Neutrophil (primary cell): ENCODE results near the gene FGGY.

ENCODE experiments used
- H3K27ac ChIP-seq: fragments of 200-600 bp; sonication (generic); 2 replicates; pipeline ENCODE4 v1.5.1; 2016; ENCODE audit warnings: mild to moderate bottlenecking, moderate library complexity
- H3K27me3 ChIP-seq: fragments of 200-600 bp; sonication (generic); 2 replicates; pipeline ENCODE4 v1.6.0; 2016; ENCODE audit warnings: mild to moderate bottlenecking
- H3K36me3 ChIP-seq: fragments of 200-600 bp; sonication (generic); 2 replicates; pipeline ENCODE4 v1.5.1; 2017
- H3K4me1 ChIP-seq, 2 experiments: fragments of 200-600 bp in 1 of 2; sonication (generic) in 1 of 2; 1 replicate in 1 of 2; 2 replicates in 1 of 2; pipeline versions ENCODE4 v1.5.1 to v1.6.1; 2013 to 2016; ENCODE audit warnings: low read depth in 1 of 2, low read length in 1 of 2, mild to moderate bottlenecking in 1 of 2, moderate library complexity in 1 of 2; ENCODE audit not compliant: control insufficient read depth in 1 of 2, insufficient read depth in 1 of 2
- H3K4me3 ChIP-seq, 2 experiments: fragments of 200-600 bp in 1 of 2; sonication (generic) in 1 of 2; 1 replicate in 1 of 2; 2 replicates in 1 of 2; pipeline ENCODE4 v1.5.1; 2013 to 2016; ENCODE audit warnings: low read depth in 1 of 2, low read length in 1 of 2, mild to moderate bottlenecking in 1 of 2, moderate library complexity in 1 of 2
- H3K9me3 ChIP-seq: fragments of 200-600 bp; sonication (generic); 2 replicates; pipeline ENCODE4 v1.5.1; 2016
- CTCF ChIP-seq: fragments of 200-600 bp; sonication (generic); IDR thresholded peaks from 2 replicates; pipeline ENCODE4 v1.5.1; 2016; ENCODE audit warnings: antibody characterized with exemption

Gene FGGY

GRCh38 chr1:59391212-59392179 lies 94.6 kb downstream of the FGGY start:
- Histone ChIP-seq H3K27me3 (no peaks in the 10 kb centered on the region), H3K4me3 (no peak overlapping the region), H3K9me3 (no peaks in the 10 kb centered on the region), H3K36me3 (no peaks in the 10 kb centered on the region), H3K27ac (no peak overlapping the region), H3K4me1 (peaks cover 10 to 15% of the 10 kb centered on the region in 2 experiments)
- TF ChIP-seq CTCF: no peak

- no peaks in the 10 kb centered on the region for H3K36me3 ChIP-seq
- no peak overlapping the region for H3K4me3 ChIP-seq
- TF ChIP-seq CTCF: no peak
- H3K9me3 ChIP-seq: no peaks in the 10 kb centered on the region
- no peaks in the 10 kb centered on the region for H3K27me3 ChIP-seq
- H3K27ac ChIP-seq: no peak overlapping the region
- peaks cover 0 to 5% of the 10 kb centered on the region in 2 experiments for H3K4me1 ChIP-seq
These were observed 96.6 kb downstream of the FGGY start for GRCh38 chr1:59393211-59394180.

GRCh38 chr1:59394706-59395425 lies 98.0 kb downstream of the FGGY start:
- Histone ChIP-seq H3K27me3 (no peaks in the 10 kb centered on the region), H3K9me3 (no peaks in the 10 kb centered on the region), H3K4me3 (no peak overlapping the region), H3K36me3 (no peaks in the 10 kb centered on the region), H3K4me1 (no peaks in the 10 kb centered on the region), H3K27ac (no peak overlapping the region)
- no peak for TF ChIP-seq CTCF

- no peaks in the 10 kb centered on the region for H3K9me3 ChIP-seq
- no peak for TF ChIP-seq CTCF
- H3K4me3 ChIP-seq: no peak overlapping the region
- H3K27ac ChIP-seq: no peak overlapping the region
- no peaks in the 10 kb centered on the region for H3K27me3 ChIP-seq
- H3K36me3 ChIP-seq: no peaks in the 10 kb centered on the region
- H3K4me1 ChIP-seq: no peaks in the 10 kb centered on the region
These were observed 99.5 kb downstream of the FGGY start for GRCh38 chr1:59396387-59396786.
